T47D (cell line): Measurements from ENCODE around the gene CCL22.

ENCODE experiments used
- DNase-seq, 2 experiments: peaks; one replicate each; pipeline versions ENCODE4 v3.0.0 to v3.0.0-alpha.2; 2011 to 2012; ENCODE audit warnings: low read depth in 1 of 2, low spot score in 1 of 2
- JUND ChIP-seq: IDR thresholded peaks from 2 replicates; pipeline ENCODE4 v1.6.1; 2012; ENCODE audit warnings: low read depth
- in situ Hi-C: cut with HindIII; loops from 2 replicates; pipeline ENCODE4 v1.10.0; 2016; ENCODE audit warnings: low sequenced_read_pairs, low pct_unique_long_range_greater_than_20kb

The CCL22 gene

DNA sequence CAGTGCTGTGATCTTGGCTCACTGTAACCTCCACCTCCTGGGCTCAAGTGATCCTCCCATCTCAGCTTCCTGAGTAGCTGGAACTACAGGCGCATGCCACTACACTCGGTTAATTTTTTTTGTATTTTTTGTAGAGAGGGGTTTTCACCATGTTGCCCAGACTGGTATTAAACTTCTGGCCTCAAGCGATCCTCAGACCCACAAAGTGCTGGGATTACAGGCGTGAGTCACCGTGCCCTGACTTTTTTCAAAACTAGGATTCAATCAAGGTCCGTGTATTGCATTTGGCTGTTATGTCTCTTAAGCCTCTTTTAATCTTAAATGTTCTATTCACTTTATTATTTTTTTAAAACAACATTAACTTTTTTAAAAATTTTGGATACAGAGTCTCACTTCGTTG is 4.3 kb upstream of the CCL22 start:
- no peak for DNase-seq
- no peak for TF ChIP-seq JUND
- in situ Hi-C loops = no loop called here

GRCh38 chr16:57355898-57356414 is 2.6 kb upstream of the CCL22 start:
- no peak for DNase-seq
- TF ChIP-seq JUND = no peak
- in situ Hi-C loops = no loop called here

- in situ Hi-C loops = no loop called here
- no peak for DNase-seq
- TF ChIP-seq JUND = no peak
Observed at GRCh38 chr16:57356547-57356946, 2.0 kb upstream of the CCL22 start.

GRCh38 chr16:57357330-57358085 is 1.1 kb upstream of the CCL22 start:
- in situ Hi-C loops = no loop called here
- no peak for TF ChIP-seq JUND
- no peak for DNase-seq

DNA sequence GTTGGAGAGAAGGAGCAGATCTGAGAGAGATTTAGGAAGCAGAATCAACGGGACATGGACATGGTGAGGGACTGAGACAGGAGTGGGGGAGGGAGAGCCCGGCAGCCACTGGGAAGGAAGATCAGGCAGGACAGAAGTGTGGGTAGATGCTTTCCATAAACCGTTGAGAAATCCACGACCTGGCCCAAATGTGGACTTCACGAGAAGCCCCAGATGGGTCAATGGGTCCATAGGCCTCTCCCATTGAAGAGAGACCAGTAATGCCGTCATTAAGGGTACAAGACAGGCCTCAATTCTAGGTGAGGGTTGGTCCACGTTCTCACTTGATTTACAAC is 530 bp upstream of the CCL22 start:
- DNase-seq = no peak
- in situ Hi-C loops = no loop called here
- no peak for TF ChIP-seq JUND

GRCh38 chr16:57360321-57360935 is 1.8 kb downstream of the CCL22 start:
- peak in 1 of 2 experiments; percentile 79 for DNase-seq
- TF ChIP-seq JUND = no peak
- in situ Hi-C loops = no loop called here

- peak in 1 of 2 experiments; percentile 90 for DNase-seq
- no peak for TF ChIP-seq JUND
- in situ Hi-C loops = no loop called here
Observed at GRCh38 chr16:57361404-57361803, 2.8 kb downstream of the CCL22 start.

- DNase-seq = no peak
- TF ChIP-seq JUND = no peak
- in situ Hi-C loops = no loop called here
Observed at GRCh38 chr16:57364143-57364542, 5.6 kb downstream of the CCL22 start.

DNA sequence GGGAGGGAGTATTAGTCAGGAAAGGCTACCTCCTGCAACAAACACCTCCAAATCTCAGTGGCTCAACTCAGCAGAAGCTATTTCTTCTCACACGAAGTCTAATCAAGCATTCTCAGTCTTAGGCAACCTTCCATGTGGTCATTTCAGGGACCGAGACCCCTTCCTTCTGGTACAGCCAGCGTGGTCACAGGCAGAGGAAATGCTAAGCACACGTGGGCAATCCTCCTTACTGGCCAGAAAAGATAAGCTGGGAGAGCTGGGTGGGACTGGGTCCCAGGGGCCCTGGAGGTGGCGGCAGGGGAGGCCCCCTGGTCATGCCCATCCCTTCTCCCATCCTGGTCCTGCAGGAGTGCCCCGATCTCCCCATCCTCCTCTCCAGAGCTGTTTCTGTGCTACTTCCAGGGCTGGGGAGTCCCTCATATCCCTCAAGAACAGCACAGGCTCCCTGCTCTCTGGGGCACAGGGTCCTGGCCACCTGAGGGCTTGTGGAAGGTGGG is 8.0 kb downstream of the CCL22 start:
- TF ChIP-seq JUND = no peak
- no peak for DNase-seq
- in situ Hi-C loops = no loop called here

- peak; percentile 44; the same call in 1 of the 2 replicates for TF ChIP-seq JUND
- DNase-seq = peak; percentile 38 to 56
- in situ Hi-C loops = no loop called here
Observed at GRCh38 chr16:57367116-57367752, 8.7 kb downstream of the CCL22 start.

DNA sequence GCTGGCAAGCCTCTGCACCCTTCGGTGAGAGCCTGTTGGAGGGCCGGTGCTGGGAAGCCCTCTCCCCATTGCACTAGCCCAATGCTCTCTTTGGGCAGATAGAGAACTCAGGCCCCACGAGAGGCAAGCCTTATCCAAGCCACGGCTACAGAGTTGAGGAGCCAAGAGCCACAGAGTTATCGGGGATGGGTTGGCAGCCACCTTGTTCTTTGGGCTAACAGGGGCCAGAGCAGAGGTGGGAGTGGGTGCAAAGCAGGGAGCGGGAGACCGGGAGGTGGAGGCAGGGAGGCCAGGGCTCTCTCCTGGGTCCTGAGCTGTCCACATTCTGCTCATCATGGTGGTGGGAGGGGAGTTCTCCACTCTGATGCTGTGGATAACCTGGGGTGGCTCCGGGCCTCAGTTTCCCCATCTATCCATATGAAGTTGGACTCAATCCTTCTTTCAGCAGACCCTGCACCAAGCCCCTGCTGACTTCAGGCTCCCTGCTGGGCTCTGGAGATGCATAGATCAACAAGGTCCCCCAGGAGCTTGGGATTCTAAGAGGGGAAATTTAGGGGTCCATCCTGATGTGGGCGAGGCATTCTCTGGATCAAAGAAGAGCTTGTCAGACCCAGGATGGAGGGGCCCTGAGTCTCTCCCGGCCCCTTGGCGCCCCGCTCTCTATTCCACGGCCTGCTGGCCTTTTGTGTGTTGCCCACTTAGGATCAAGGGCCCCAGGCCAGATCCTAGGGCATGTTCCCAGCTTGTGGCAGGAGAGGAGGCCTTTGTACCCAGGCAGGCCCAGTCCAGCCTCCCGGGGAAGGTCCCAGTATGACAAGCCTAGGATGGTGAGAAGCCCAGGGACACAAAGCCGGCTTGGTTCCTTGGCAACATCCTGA is 13.2 kb downstream of the CCL22 start:
- in situ Hi-C loops = no loop called here
- TF ChIP-seq JUND = no peak
- no peak for DNase-seq
